IPS-20b (cell line): ENCODE results near the gene ECE2.
"Not testable (repeated sequence)": the region's sequence is repeated elsewhere in the genome, so short reads cannot be mapped to it uniquely, and the experiment has no call there.

Experiments
- H3K27ac ChIP-seq: one replicate; pipeline ENCODE4 v1.5.1; 2013; ENCODE audit warnings: low read length
- H3K27me3 ChIP-seq: 2 replicates; pipeline ENCODE4 v1.6.1; 2013; ENCODE audit warnings: mild to moderate bottlenecking, low read length, inconsistent platforms; ENCODE audit not compliant: insufficient read depth
- H3K36me3 ChIP-seq: 2 replicates; pipeline ENCODE4 v1.6.1; 2013; ENCODE audit warnings: low read depth, mild to moderate bottlenecking, inconsistent platforms, low read length, moderate library complexity; ENCODE audit not compliant: insufficient read depth
- H3K4me1 ChIP-seq: 2 replicates; pipeline ENCODE4 v1.6.1; 2013; ENCODE audit warnings: mild to moderate bottlenecking, control low read depth, inconsistent platforms, low read length, moderate library complexity; ENCODE audit not compliant: insufficient read depth
- H3K4me3 ChIP-seq: 2 replicates; pipeline ENCODE4 v1.5.1; 2013; ENCODE audit warnings: mild to moderate bottlenecking, low read length, inconsistent platforms
- H3K9ac ChIP-seq: 2 replicates; pipeline ENCODE4 v1.6.1; 2013; ENCODE audit warnings: low read depth, mild to moderate bottlenecking, inconsistent platforms, low read length, moderate library complexity
- H3K9me3 ChIP-seq: 2 replicates; pipeline ENCODE4 v1.6.1; 2013; ENCODE audit warnings: mild to moderate bottlenecking, low read depth, low read length, inconsistent platforms; ENCODE audit not compliant: insufficient read depth

Gene ECE2

GRCh38 chr3:184259878-184260723, 15.7 kb upstream of the ECE2 start:
- Histone ChIP-seq H3K27me3 (peaks cover 70% of the 10 kb centered on the region), H3K4me3 (peak overlapping the region; percentile 64), H3K4me1 (no peaks in the 10 kb centered on the region; the same call in 1 of the 2 replicates), H3K9ac (no peak overlapping the region; the same call in 1 of the 2 replicates), H3K36me3 (no peaks in the 10 kb centered on the region), H3K27ac (no peak overlapping the region), H3K9me3 (no peaks in the 10 kb centered on the region)

- Histone ChIP-seq H3K27ac (no peak overlapping the region), H3K9ac (peak overlapping the region; percentile 21; the same call in 1 of the 2 replicates)
Measured at GRCh38 chr3:184260724-184261269, 15.0 kb upstream of the ECE2 start.

GRCh38 chr3:184261270-184261853, 14.5 kb upstream of the ECE2 start, which contains the start of gene CAMK2N2:
Gene CAMK2N2, minus strand, starts transcription at chr3:184261553. Its CDS starts 268 bp downstream, at chr3:184261285.
- H3K27ac ChIP-seq, result no peak within 1 kb of the TSS
- H3K9me3 ChIP-seq, result no peaks in the 10 kb centered on the region
- H3K4me1 ChIP-seq, result no peaks in the 10 kb centered on the region; the same call in 1 of the 2 replicates
- peak within 1 kb of the TSS; percentile 83 for H3K4me3 ChIP-seq
- peaks cover 71% of the 10 kb centered on the region for H3K27me3 ChIP-seq
- H3K36me3 ChIP-seq, result no peaks in the 10 kb centered on the region
- peak within 1 kb of the TSS; percentile 66; the same call in 1 of the 2 replicates for H3K9ac ChIP-seq

More at GRCh38 chr3:184260724-184261269, 15.0 kb upstream of the ECE2 start:
- no peaks in the 10 kb centered on the region for H3K9me3 ChIP-seq
- H3K4me1 ChIP-seq, result no peaks in the 10 kb centered on the region; the same call in 1 of the 2 replicates
- no peaks in the 10 kb centered on the region for H3K36me3 ChIP-seq
- peaks cover 71% of the 10 kb centered on the region for H3K27me3 ChIP-seq
- H3K4me3 ChIP-seq, result peak overlapping the region; percentile 64

- Histone ChIP-seq H3K4me3 (peak overlapping the region; percentile 83), H3K27ac (no peak overlapping the region), H3K36me3 (no peaks in the 10 kb centered on the region), H3K4me1 (no peaks in the 10 kb centered on the region; the same call in 1 of the 2 replicates), H3K9ac (peak overlapping the region; percentile 66; the same call in 1 of the 2 replicates), H3K9me3 (no peaks in the 10 kb centered on the region), H3K27me3 (peaks cover 71% of the 10 kb centered on the region)
Measured at GRCh38 chr3:184261854-184262763, 13.7 kb upstream of the ECE2 start.

DNA sequence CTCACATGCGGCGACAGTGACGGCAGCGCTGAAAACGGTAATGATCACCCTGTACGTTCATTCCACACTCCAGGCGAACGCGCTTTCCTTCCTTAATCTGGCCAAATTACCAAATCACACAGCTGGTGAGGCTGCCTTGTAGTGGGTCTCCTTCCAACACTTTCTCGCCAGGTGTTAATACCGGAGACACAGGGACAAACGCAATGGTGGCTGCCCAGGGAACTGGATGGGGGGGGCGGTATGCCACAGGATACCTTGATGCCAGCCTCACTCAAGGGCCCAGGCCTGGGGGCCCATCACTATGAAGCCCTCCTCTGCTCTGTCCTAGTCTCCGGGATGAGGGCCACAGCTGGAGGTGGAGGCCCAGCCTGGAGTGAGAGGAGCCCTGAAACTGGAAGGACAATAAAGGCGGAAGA, 13.1 kb upstream of the ECE2 start:
- no peak overlapping the region for H3K9ac ChIP-seq

GRCh38 chr3:184267249-184267648, 8.6 kb upstream of the ECE2 start:
- not testable (repeated sequence) for H3K4me3 ChIP-seq, H3K9me3 ChIP-seq, H3K27ac ChIP-seq, H3K9ac ChIP-seq, H3K36me3 ChIP-seq, H3K4me1 ChIP-seq
- peaks cover 26% of the 10 kb centered on the region for H3K27me3 ChIP-seq

More for the DNA sequence above, 13.1 kb upstream of the ECE2 start:
- Histone ChIP-seq H3K4me3 (peak overlapping the region; percentile 83), H3K36me3 (no peaks in the 10 kb centered on the region), H3K27ac (no peak overlapping the region), H3K9me3 (no peaks in the 10 kb centered on the region), H3K4me1 (no peaks in the 10 kb centered on the region; the same call in 1 of the 2 replicates), H3K27me3 (peaks cover 64% of the 10 kb centered on the region)

- Histone ChIP-seq H3K27me3 (peaks cover 35% of the 10 kb centered on the region), H3K9ac (no peak overlapping the region), H3K27ac (no peak overlapping the region), H3K4me1 (no peaks in the 10 kb centered on the region), H3K9me3 (no peaks in the 10 kb centered on the region), H3K36me3 (no peaks in the 10 kb centered on the region), H3K4me3 (no peak overlapping the region)
Measured at GRCh38 chr3:184272269-184272668, 3.6 kb upstream of the ECE2 start.

GRCh38 chr3:184275381-184275701, 481 bp upstream of the ECE2 start:
- no peak overlapping the region for H3K9ac ChIP-seq
- H3K4me3 ChIP-seq, result peak overlapping the region; percentile 53; the same call in 1 of the 2 replicates
- no peaks in the 10 kb centered on the region for H3K9me3 ChIP-seq
- H3K36me3 ChIP-seq, result no peaks in the 10 kb centered on the region
- no peaks in the 10 kb centered on the region for H3K4me1 ChIP-seq
- no peak overlapping the region for H3K27ac ChIP-seq
- peaks cover 62% of the 10 kb centered on the region for H3K27me3 ChIP-seq

DNA sequence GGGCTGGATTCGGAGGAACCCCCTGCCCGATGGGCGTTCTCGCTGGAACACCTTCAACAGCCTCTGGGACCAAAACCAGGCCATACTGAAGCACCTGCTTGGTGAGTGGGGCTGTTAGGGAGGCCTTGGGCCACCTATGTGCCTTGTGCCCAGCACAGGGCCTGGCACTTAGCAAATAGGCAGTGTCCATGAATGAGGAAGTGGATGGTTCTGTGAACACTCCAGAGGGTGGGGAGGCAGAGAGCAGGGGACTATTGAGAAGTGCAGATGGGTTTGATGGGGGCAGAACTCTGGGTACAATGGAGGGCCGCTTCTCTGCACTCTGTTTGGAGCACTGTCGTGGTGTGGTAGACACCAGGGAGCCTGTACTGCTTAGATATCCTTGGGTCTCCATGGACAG, 1.5 kb downstream of the ECE2 start:
- Histone ChIP-seq H3K9ac (no peak overlapping the region), H3K36me3 (no peaks in the 10 kb centered on the region), H3K4me1 (no peaks in the 10 kb centered on the region), H3K27ac (no peak overlapping the region), H3K9me3 (no peaks in the 10 kb centered on the region), H3K27me3 (peaks cover 63% of the 10 kb centered on the region), H3K4me3 (no peak overlapping the region)

- Histone ChIP-seq H3K9ac (no peak overlapping the region), H3K4me1 (no peaks in the 10 kb centered on the region), H3K4me3 (no peak overlapping the region), H3K27ac (no peak overlapping the region), H3K36me3 (no peaks in the 10 kb centered on the region), H3K27me3 (peaks cover 22% of the 10 kb centered on the region), H3K9me3 (no peaks in the 10 kb centered on the region)
Measured at GRCh38 chr3:184282941-184283340, 7.1 kb downstream of the ECE2 start.

- Histone ChIP-seq H3K4me3 (no peak overlapping the region), H3K9me3 (no peaks in the 10 kb centered on the region), H3K27me3 (peaks cover 14% of the 10 kb centered on the region), H3K4me1 (no peaks in the 10 kb centered on the region), H3K27ac (no peak overlapping the region), H3K36me3 (no peaks in the 10 kb centered on the region), H3K9ac (no peak overlapping the region)
Measured at GRCh38 chr3:184283681-184284080, 7.9 kb downstream of the ECE2 start.
